Measurements from ENCODE around the gene AK2.

DNA sequence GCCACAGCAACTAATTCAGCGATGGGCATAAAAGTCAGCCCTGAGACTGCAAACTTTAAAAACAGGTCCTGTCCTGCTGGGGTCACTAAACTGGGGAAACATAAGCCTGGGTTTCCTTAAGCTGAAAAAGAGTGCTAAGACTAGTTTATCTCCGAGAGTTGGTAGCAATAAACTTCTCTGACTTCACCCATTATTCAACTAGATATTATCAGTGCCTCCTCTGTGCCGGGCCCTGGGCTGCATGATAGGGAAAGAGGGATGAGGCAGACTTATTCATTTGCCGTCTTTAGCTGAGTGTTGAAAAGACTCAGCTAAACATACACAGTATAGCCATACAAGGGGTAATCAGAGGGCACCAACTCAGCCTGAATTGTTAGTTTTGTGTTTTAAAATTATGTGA lies 33.0 kb downstream of the AK2 start:
- TF ChIP-seq EZH2 (IDR thresholded peaks at IDR 0.05; ENCODE audit: borderline replicate concordance, insufficient read depth, low read depth, low read length, poor library complexity, severe bottlenecking): no peak
- TF ChIP-seq, protein P1, sequence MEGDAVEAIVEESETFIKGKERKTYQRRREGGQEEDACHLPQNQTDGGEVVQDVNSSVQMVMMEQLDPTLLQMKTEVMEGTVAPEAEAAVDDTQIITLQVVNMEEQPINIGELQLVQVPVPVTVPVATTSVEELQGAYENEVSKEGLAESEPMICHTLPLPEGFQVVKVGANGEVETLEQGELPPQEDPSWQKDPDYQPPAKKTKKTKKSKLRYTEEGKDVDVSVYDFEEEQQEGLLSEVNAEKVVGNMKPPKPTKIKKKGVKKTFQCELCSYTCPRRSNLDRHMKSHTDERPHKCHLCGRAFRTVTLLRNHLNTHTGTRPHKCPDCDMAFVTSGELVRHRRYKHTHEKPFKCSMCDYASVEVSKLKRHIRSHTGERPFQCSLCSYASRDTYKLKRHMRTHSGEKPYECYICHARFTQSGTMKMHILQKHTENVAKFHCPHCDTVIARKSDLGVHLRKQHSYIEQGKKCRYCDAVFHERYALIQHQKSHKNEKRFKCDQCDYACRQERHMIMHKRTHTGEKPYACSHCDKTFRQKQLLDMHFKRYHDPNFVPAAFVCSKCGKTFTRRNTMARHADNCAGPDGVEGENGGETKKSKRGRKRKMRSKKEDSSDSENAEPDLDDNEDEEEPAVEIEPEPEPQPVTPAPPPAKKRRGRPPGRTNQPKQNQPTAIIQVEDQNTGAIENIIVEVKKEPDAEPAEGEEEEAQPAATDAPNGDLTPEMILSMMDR (IDR thresholded peaks at IDR 0.05): no peak
